NB4 (cell line): ENCODE measurements around the gene GRK6.

Experiments
- CTCF ChIP-seq: IDR thresholded peaks from one replicate; pipeline ENCODE4 v1.5.1; 2012; ENCODE audit warnings: low read depth, low read length
- MAX ChIP-seq: IDR thresholded peaks from 2 replicates; pipeline ENCODE4 v1.6.1; 2011; ENCODE audit warnings: low read depth, low read length
- POLR2A ChIP-seq: IDR thresholded peaks from 2 replicates; pipeline ENCODE4 v1.6.1; 2011; ENCODE audit warnings: mild to moderate bottlenecking; ENCODE audit not compliant: insufficient read length; ENCODE audit errors: extremely low read depth

- TF ChIP-seq CTCF: no peak
- TF ChIP-seq MAX: no peak
- TF ChIP-seq POLR2A: no peak
Observed at GRCh38 chr5:177387405-177387804, 39.1 kb upstream of the GRK6 start.
